ENCODE data around the gene DCTN3. TPM values are rescaled to one million over a fixed set of nuclear protein-coding genes. Genes with fewer than 3 reads are reported as not detected.
A peak's percentile ranks its signal among the peaks of the same experiment; 100 is the strongest.

DCTN3 gene
- total RNA-seq (10 to 100 TPM in 4 of 5 donors, 1 to 10 TPM in 1; 9.3 to 55.4 (median 23.7) TPM), polyA plus RNA-seq (100 to 1,000 TPM in 1 of 3 donors, 10 to 100 TPM in 2; 81.0 to 107 (median 97.5) TPM)
- long read RNA-seq, donor 1, transcript DCTN3-201 (7 exons, 808 nt), result major isoform, 24 of 29 reads
- long read RNA-seq, donor 1, partial matches to known transcripts, result 0 of 29 reads
- long read RNA-seq, donor 1, other reads (novel, unspliced or antisense), result 0 of 29 reads
- long read RNA-seq, donor 2, transcript DCTN3-201 (7 exons, 808 nt), result major isoform, 27 of 30 reads
- long read RNA-seq, donor 2, partial matches to known transcripts, result 0 of 30 reads
- long read RNA-seq, donor 2, other reads (novel, unspliced or antisense), result 0 of 30 reads
- long read RNA-seq, donor 3, transcript DCTN3-201 (7 exons, 808 nt), result major isoform, 24 of 34 reads
- long read RNA-seq, donor 3, transcript DCTN3-208 (3 exons, 688 nt), result minor isoform, 6 of 34 reads
- long read RNA-seq, donor 3, partial matches to known transcripts, result 0 of 34 reads
- long read RNA-seq, donor 3, other reads (novel, unspliced or antisense), result 0 of 34 reads
- long read RNA-seq, donor 4, partial matches to known transcripts, result 0 of 3 reads
- long read RNA-seq, donor 4, other reads (novel, unspliced or antisense), result 0 of 3 reads
- long read RNA-seq, donor 5, transcript DCTN3-201 (7 exons, 808 nt), result major isoform, 38 of 47 reads
- long read RNA-seq, donor 5, partial matches to known transcripts, result 0 of 47 reads
- long read RNA-seq, donor 5, other reads (novel, unspliced or antisense), result 0 of 47 reads
- long read RNA-seq, donor 6, transcript DCTN3-210 (2 exons, 3,023 nt), result minor isoform, 6 of 104 reads
- long read RNA-seq, donor 6, transcript DCTN3-201 (7 exons, 808 nt), result major isoform, 67 of 104 reads
- long read RNA-seq, donor 6, transcript DCTN3-208 (3 exons, 688 nt), result minor isoform, 10 of 104 reads
- long read RNA-seq, donor 6, partial matches to known transcripts, result 16 of 104 reads
- long read RNA-seq, donor 6, other reads (novel, unspliced or antisense), result 0 of 104 reads
- long read RNA-seq, donor 7, transcript DCTN3-201 (7 exons, 808 nt), result major isoform, 39 of 56 reads
- long read RNA-seq, donor 7, partial matches to known transcripts, result 13 of 56 reads
- long read RNA-seq, donor 7, other reads (novel, unspliced or antisense), result 0 of 56 reads
- long read RNA-seq, donor 8, transcript DCTN3-201 (7 exons, 808 nt), result major isoform, 34 of 41 reads
- long read RNA-seq, donor 8, partial matches to known transcripts, result 0 of 41 reads
- long read RNA-seq, donor 8, other reads (novel, unspliced or antisense), result 0 of 41 reads
- long read RNA-seq, donor 9, transcript DCTN3-201 (7 exons, 808 nt), result major isoform, 41 of 49 reads
- long read RNA-seq, donor 9, partial matches to known transcripts, result 5 of 49 reads
- long read RNA-seq, donor 9, other reads (novel, unspliced or antisense), result 0 of 49 reads
- long read RNA-seq, donor 10, transcript DCTN3-201 (7 exons, 808 nt), result major isoform, 12 of 13 reads
- long read RNA-seq, donor 10, partial matches to known transcripts, result 0 of 13 reads
- long read RNA-seq, donor 10, other reads (novel, unspliced or antisense), result 0 of 13 reads

DNA sequence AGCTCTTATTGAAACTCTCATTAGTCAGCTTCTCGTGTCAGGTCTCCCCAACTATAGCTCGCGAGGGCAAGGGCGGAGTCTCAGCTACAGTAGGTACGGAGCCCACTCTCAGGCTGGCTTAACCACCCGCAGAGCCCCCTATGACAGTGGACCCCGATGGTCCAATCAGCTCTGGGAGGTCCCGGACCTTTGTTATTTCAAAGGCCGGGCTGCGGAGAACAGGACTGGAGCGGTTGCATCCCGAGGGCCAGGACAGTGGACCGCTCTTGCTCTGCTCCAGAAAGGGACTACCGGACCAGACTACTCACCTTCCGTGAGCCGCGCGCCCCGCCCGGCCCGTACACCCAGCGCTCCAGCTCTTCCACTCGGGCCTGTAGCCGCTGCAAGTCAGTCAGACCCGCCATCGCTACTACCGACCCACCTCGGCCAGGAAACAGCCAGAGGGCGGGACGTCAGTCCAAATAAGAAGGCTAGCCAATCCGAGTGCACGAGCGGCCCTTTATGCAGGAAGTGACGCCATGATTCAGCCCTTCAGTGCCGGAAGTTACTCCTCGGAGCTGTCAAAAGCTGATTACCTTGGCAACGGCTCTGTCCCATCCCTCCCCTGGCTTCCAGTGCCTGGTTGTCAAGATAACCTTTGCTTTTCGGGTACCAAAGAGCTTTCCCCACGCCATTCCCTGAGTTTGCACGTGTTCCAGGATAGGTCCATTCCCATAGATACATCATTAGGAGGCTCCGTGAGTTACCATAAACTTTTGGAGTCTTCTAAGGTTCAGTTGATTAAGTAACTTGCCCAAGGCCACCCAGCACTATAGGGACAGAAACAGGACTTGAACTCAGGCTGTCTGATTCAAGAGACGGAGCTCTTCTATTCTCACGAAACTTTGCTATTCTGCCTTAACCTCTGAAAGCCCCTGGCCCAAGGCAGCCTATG is at the start of gene DCTN3:
Gene DCTN3 (minus strand): TSS at position 435 of the 934 bp plus-strand sequence. CDS start 31 bp downstream, at position 404.
- H3K27ac ChIP-seq, result peak within 1 kb of the TSS in 3 of 5 donors; percentile 60 to 80 (median 65)
- peaks cover 9 to 43% (median 37%) of the 10 kb centered on the region in 3 donors for H3K27me3 ChIP-seq
- DNase-seq, result peak; percentile 95 to 98
- peak; percentile 36 to 76 (median 50) for TF ChIP-seq POLR2AphosphoS5 (IDR thresholded peaks at IDR 0.05)
- no peak for TF ChIP-seq EP300 (IDR thresholded peaks at IDR 0.05)
- 4 to 7% (median 5%) methylated on average over 27 to 43 of the region's 43 CpGs for WGBS, 5 donors
- intact Hi-C loops (cut with DNase I; ENCODE audit: low total_unique reads), result no loop called here
- peaks cover 16 to 35% (median 31%) of the 10 kb centered on the region in 4 donors for H3K4me1 ChIP-seq
- H3K36me3 ChIP-seq, result peaks cover 17 to 35% (median 34%) of the 10 kb centered on the region in 4 donors
- peak within 1 kb of the TSS; percentile 63 to 97 (median 84) for H3K4me3 ChIP-seq
- no peaks in the 10 kb centered on the region for H3K9me3 ChIP-seq

DNA sequence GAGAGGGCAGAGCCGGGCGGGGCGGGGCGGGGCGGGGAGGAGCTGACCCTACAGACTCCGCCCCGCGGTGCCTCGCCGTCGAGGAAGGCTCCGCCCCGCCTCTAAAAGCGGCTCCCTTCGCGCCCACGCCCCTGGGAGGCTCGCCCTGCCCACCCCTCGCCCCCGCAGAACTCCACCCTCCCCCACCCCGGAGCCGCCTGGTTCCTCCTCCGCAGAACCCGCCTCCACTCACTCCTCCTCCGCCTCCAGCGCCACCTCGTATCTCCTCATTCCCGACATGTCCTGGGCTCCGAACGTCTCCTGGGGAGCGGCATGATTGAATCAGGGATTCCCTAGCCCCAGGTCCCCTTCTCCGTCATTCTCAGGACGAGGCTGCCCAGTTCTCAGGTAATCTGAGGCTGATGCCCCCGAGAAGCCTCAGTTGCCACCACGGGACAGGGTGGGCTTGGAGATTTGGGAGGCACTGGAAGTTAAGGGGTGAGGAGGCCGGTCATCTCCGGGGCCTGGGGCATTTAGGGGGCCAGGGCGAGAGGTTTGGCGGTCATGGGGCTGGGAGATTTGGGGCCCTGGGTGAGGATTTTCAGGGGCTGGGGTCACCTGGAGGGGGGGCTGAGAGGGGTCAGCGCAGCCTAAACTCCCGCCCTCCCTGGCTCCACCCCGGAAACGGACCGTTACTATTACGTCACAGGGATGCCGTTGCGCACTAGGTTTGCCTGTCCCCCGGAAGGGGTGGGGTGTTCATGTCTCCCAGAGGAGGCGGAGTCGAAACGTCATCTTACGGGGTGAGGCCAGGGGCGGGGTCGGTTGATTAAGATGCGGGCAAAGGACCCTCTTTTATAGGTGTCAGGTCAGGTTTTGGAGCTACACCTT is 45.3 kb upstream of the DCTN3 start:
- 1 to 2% (median 1%) methylated on average over 22 to 55 of the region's 55 CpGs for WGBS, 5 donors

DNA sequence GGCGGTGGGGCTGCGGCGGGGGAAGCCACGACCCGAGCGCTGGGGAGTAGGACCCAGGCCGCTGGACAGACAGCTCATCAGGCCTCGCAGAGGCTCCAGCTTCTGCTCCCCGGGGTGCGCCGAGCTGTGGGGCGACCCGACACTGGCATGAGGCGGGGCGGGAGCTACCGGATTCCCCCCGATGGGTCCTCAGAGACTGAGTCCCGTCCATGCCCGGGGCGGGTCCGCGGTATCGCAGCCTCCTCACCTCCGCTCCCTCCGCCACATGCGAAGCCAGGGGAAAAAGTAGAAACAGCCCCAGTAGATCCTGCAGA is 44.7 kb upstream of the DCTN3 start:
- no peaks in the 10 kb centered on the region for H3K27me3 ChIP-seq
- intact Hi-C loops (cut with DNase I; ENCODE audit: low total_unique reads), result no loop called here
- DNase-seq, result no peak
- peaks cover 0 to 48% (median 15%) of the 10 kb centered on the region in 4 donors for H3K36me3 ChIP-seq
- H3K27ac ChIP-seq, result peak overlapping the region; percentile 95 to 99 (median 98)
- H3K4me3 ChIP-seq, result peak overlapping the region; percentile 55 to 72 (median 66)
- WGBS, 5 donors, result 0 to 1% (median 1%) methylated on average over 11 to 26 of the region's 26 CpGs
- peaks cover 0 to 40% (median 29%) of the 10 kb centered on the region in 4 donors for H3K4me1 ChIP-seq
- no peak for TF ChIP-seq POLR2AphosphoS5 (IDR thresholded peaks at IDR 0.05)
- TF ChIP-seq, protein P1, sequence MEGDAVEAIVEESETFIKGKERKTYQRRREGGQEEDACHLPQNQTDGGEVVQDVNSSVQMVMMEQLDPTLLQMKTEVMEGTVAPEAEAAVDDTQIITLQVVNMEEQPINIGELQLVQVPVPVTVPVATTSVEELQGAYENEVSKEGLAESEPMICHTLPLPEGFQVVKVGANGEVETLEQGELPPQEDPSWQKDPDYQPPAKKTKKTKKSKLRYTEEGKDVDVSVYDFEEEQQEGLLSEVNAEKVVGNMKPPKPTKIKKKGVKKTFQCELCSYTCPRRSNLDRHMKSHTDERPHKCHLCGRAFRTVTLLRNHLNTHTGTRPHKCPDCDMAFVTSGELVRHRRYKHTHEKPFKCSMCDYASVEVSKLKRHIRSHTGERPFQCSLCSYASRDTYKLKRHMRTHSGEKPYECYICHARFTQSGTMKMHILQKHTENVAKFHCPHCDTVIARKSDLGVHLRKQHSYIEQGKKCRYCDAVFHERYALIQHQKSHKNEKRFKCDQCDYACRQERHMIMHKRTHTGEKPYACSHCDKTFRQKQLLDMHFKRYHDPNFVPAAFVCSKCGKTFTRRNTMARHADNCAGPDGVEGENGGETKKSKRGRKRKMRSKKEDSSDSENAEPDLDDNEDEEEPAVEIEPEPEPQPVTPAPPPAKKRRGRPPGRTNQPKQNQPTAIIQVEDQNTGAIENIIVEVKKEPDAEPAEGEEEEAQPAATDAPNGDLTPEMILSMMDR (IDR thresholded peaks at IDR 0.05), result no peak
- no peak for TF ChIP-seq POLR2A (IDR thresholded peaks at IDR 0.05)
- no peak for TF ChIP-seq EP300 (IDR thresholded peaks at IDR 0.05)
- H3K9me3 ChIP-seq, result no peaks in the 10 kb centered on the region

More for the DNA sequence above, 45.3 kb upstream of the DCTN3 start:
- intact Hi-C loops (cut with DNase I; ENCODE audit: low total_unique reads), result no loop called here
- TF ChIP-seq, protein P1 (IDR thresholded peaks at IDR 0.05), result no peak
- TF ChIP-seq POLR2A (IDR thresholded peaks at IDR 0.05) (peak in 2 of 4 donors; percentile 53 to 92), POLR2AphosphoS5 (IDR thresholded peaks at IDR 0.05) (peak; percentile 84 to 98 (median 97))
- H3K27ac ChIP-seq, result peak overlapping the region; percentile 95 to 99 (median 98)
- peak overlapping the region; percentile 55 to 72 (median 66) for H3K4me3 ChIP-seq
- H3K4me1 ChIP-seq, result peaks cover 0 to 40% (median 29%) of the 10 kb centered on the region in 4 donors
- DNase-seq, result peak; percentile 93 to 98
- no peaks in the 10 kb centered on the region for H3K9me3 ChIP-seq
- peaks cover 0 to 46% (median 10%) of the 10 kb centered on the region in 4 donors for H3K36me3 ChIP-seq
- no peaks in the 10 kb centered on the region for H3K27me3 ChIP-seq
